H1 (cell line): ENCODE data around the gene MAGI2. TPM values are rescaled to one million over a fixed set of nuclear protein-coding genes. Genes with fewer than 3 reads are reported as not detected.

Experiments
- CHD7 ChIP-seq: fragments of 300-600 bp; sonication (generic); IDR thresholded peaks from 2 replicates; pipeline ENCODE4 v1.7.1; 2012; ENCODE audit warnings: low read length, moderate library complexity, mild to moderate bottlenecking, inconsistent platforms; ENCODE audit not compliant: insufficient replicate concordance
- GTF2F1 ChIP-seq: IDR thresholded peaks from 2 replicates; pipeline ENCODE4 v1.6.1; 2012; ENCODE audit warnings: low read depth, low read length, improper control_type of control experiment, borderline replicate concordance
- KDM1A ChIP-seq: fragments of 200-600, 300-600 bp; sonication (generic); IDR thresholded peaks from 2 replicates; pipeline ENCODE4 v1.7.1; 2016; ENCODE audit warnings: mild to moderate bottlenecking, low read length, borderline replicate concordance
- KDM5A ChIP-seq: fragments of 200-600 bp; IDR thresholded peaks from 2 replicates; pipeline ENCODE4 v1.7.1; 2012; ENCODE audit warnings: mild to moderate bottlenecking, low read length, inconsistent platforms, mixed read lengths
- NRF1 ChIP-seq: IDR thresholded peaks from 2 replicates; pipeline ENCODE4 v1.6.1; 2011; ENCODE audit warnings: mild to moderate bottlenecking, low read depth, low read length, improper control_type of control experiment
- SIX5 ChIP-seq: IDR thresholded peaks from 2 replicates; pipeline ENCODE4 v1.6.1; 2011; ENCODE audit warnings: mild to moderate bottlenecking, low read depth, low read length
- SUZ12 ChIP-seq: fragments of 200-600 bp; sonication (generic); IDR thresholded peaks from 2 replicates; pipeline ENCODE4 v1.6.1; 2012; ENCODE audit warnings: mild to moderate bottlenecking, inconsistent platforms, low read length, moderate library complexity, mixed read lengths
- TBP ChIP-seq: IDR thresholded peaks from 2 replicates; pipeline ENCODE4 v1.6.1; 2011; ENCODE audit warnings: low read depth, low read length, improper control_type of control experiment
- polyA plus RNA-seq, 7 experiments: library from polyadenylated mRNA; depleted of rRNA in 3 of 7; stranded (reverse) in 5 of 7; unstranded in 2 of 7; fragments of >200 nt in 5 of 7; fragments of 200-250 nt in 2 of 7; gene quantifications; 1 replicate in 5 of 7; 2 replicates in 1 of 7; 4 replicates in 1 of 7; pipeline versions ENCODE4 v1.2.1 to v1.2.3, GENCODE V29; 2011 to 2013; ENCODE audit warnings: missing spikeins in 2 of 7, mixed read lengths in 2 of 7
- total RNA-seq: library from RNA; stranded (reverse); fragmentation: NEBNext Ultra II Directional; extraction: Animal tissue kit (Norgen Biotek cat#: 25700); gene quantifications from 2 replicates; pipeline ENCODE4 v1.2.1, GENCODE V29; 2021

MAGI2 gene
- total and polyA plus RNA-seq, 2 of the 8 experiments (the other 6 are each of a cell fraction or from before 2014, with no cell fraction given) = 6.0 to 27.3 TPM

- TF ChIP-seq CHD7 (no peak), SUZ12 (no peak), KDM1A (no peak), GTF2F1 (no peak), TBP (no peak), NRF1 (no peak), KDM5A (no peak), SIX5 (no peak)
Observed at GRCh38 chr7:79130715-79131114, 322.8 kb downstream of the MAGI2 start (continued).
